PC-9 (cell line): Measurements from ENCODE around the gene SRC.

Experiments used
- CTCF ChIP-seq: fragments of 200-600 bp; sonication (generic); conservative IDR thresholded peaks from 2 replicates; pipeline ENCODE4 v1.6.1; 2017; ENCODE audit warnings: mixed run types, antibody characterized with exemption, mild to moderate bottlenecking, moderate library complexity
- EZH2 ChIP-seq: fragments of 200-600 bp; sonication (generic); IDR thresholded peaks from 2 replicates; pipeline ENCODE4 v1.8.0; 2017; ENCODE audit warnings: antibody characterized with exemption, low read depth

GRCh38 chr20:37453288-37453687 is 107.3 kb downstream of the SRC start:
- TF ChIP-seq CTCF (no peak), EZH2 (no peak)
